Activated B cell treated with CpG ODN at 0.5 μM for 24 hours (primary cell): Measurements from ENCODE around the gene AP3B1. TPM values are rescaled to one million over a fixed set of nuclear protein-coding genes. Genes with fewer than 3 reads are reported as not detected.

Source experiments
- ATAC-seq: fragments of 200-7000 bp; cut with Tn5 transposase; one replicate; pipeline ENCODE4 v1.10.0; 2021; ENCODE audit warnings: low read depth, mild to moderate bottlenecking, moderate library complexity
- CTCF ChIA-PET: fragments of 350-600 bp; sonication (Branson Sonifier 250); formaldehyde crosslinking; loops from one replicate; lab custom pipeline; 2021; ENCODE audit warnings: antibody characterized with exemption; lab: Charles Lee
- POLR2A ChIA-PET: fragments of 350-600 bp; sonication (Branson Sonifier 250); formaldehyde crosslinking; loops from one replicate; lab custom pipeline; 2021; ENCODE audit warnings: antibody characterized with exemption; lab: Charles Lee
- DNase-seq: peaks from one replicate; pipeline ENCODE4 v3.0.0; 2022
- H3K27ac Mint-ChIP-seq: one replicate; pipeline ENCODE4 v1.8.0; 2020; ENCODE audit warnings: mixed read lengths
- H3K27me3 Mint-ChIP-seq: one replicate; pipeline ENCODE4 v1.8.0; 2021; ENCODE audit warnings: mixed read lengths
- H3K36me3 Mint-ChIP-seq: one replicate; pipeline ENCODE4 v1.8.0; 2021; ENCODE audit warnings: low read depth, mixed read lengths
- H3K4me1 Mint-ChIP-seq: one replicate; pipeline ENCODE4 v1.8.0; 2021; ENCODE audit warnings: mixed read lengths
- H3K4me3 Mint-ChIP-seq: one replicate; pipeline ENCODE4 v1.8.0; 2020; ENCODE audit warnings: mild to moderate bottlenecking, mixed read lengths
- H3K9me3 Mint-ChIP-seq: one replicate; pipeline ENCODE4 v1.8.0; 2020; ENCODE audit warnings: mixed read lengths
- intact Hi-C: fragments of 100-400 bp; cut with micrococcal nuclease; formaldehyde crosslinking; loops from one replicate; pipeline ENCODE4 v1.15.1; 2024
- total RNA-seq: library from RNA; stranded (reverse); gene quantifications from 2 replicates; pipeline ENCODE4 v1.2.3, GENCODE V29; 2022
- TF ChIP-seq, protein P1 (sequence below): fragments of 200-600 bp; IDR thresholded peaks from one replicate; pipeline ENCODE4 v1.8.0; 2022; ENCODE audit warnings: antibody characterized with exemption, mild to moderate bottlenecking

AP3B1 gene
- total RNA-seq, 1 donor from 2014 or later, result 52.9 TPM

DNA sequence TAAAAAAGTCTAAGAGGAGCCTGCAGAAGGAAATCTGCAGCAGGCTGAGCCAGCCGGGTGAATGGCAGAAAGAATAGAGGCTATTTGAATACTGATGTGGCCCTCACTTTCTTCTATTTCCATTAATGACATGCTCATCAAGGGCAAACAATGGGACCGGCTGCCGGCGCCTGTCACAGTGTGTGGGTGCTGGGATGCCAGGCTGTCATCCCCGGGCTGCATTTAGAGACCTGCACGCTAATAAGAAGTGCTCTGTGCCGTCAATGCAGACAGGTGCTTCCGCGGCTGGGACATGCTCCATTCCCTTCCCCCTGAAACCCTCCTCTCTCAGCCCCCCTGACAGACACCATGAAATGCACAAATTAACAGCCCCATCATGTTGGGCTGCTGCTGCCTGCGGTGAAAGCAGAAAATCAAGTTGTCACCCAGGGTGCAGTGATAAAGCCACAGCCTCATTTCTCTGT lies 300.6 kb downstream of the AP3B1 start:
- TF ChIP-seq, protein P1, sequence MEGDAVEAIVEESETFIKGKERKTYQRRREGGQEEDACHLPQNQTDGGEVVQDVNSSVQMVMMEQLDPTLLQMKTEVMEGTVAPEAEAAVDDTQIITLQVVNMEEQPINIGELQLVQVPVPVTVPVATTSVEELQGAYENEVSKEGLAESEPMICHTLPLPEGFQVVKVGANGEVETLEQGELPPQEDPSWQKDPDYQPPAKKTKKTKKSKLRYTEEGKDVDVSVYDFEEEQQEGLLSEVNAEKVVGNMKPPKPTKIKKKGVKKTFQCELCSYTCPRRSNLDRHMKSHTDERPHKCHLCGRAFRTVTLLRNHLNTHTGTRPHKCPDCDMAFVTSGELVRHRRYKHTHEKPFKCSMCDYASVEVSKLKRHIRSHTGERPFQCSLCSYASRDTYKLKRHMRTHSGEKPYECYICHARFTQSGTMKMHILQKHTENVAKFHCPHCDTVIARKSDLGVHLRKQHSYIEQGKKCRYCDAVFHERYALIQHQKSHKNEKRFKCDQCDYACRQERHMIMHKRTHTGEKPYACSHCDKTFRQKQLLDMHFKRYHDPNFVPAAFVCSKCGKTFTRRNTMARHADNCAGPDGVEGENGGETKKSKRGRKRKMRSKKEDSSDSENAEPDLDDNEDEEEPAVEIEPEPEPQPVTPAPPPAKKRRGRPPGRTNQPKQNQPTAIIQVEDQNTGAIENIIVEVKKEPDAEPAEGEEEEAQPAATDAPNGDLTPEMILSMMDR, result no peak
- POLR2A ChIA-PET, result no interaction called here
- Mint-ChIP-seq H3K9me3 (no peaks in the 10 kb centered on the region), H3K4me1 (no peaks in the 10 kb centered on the region), H3K4me3 (no peak overlapping the region), H3K36me3 (peaks cover 30% of the 10 kb centered on the region), H3K27ac (no peak overlapping the region), H3K27me3 (no peaks in the 10 kb centered on the region)
- intact Hi-C loops, result no loop called here
- ATAC-seq (no peak), DNase-seq (no peak)
- CTCF ChIA-PET, result interaction anchor here (0.7 kb wide), 1 partner anchor 322 kb away, joined by 3 read pairs; no protein-coding TSS in a partner anchor

DNA sequence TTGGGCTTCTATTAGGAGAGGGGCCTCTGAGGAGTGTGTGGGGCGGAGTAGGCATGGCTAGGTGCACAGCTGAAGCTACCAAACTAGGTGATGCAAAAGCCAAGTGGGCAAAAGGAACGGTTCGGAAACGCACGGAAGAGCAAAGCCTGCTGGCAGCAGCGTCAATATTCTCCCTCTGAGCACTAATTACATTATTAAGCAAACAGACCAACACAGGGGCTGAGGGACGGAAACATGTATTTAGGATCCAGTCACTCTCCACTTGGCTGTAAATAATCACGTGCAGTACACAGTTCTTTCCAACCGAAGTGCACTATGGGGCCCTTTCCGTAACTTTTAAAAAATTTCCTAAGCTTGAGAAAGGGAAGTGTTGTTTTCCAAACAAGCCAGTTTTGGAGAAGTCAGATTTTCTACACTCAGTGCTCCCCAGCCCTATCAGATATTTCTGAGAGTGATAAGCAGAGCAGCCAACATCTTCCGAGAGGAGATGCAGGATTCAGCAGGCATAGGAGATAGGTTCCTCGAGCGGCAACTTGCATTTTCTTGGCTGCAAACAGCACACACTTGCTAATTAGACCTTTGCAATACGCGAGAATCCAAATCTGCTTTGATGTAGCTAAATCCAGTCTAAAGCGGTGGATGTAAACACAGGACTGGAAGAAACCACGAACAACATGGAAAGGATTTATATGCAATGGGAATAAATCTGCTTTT lies 301.2 kb downstream of the AP3B1 start:
- Mint-ChIP-seq H3K27ac (no peak overlapping the region), H3K36me3 (peaks cover 26% of the 10 kb centered on the region), H3K4me3 (no peak overlapping the region), H3K4me1 (no peaks in the 10 kb centered on the region), H3K9me3 (no peaks in the 10 kb centered on the region), H3K27me3 (no peaks in the 10 kb centered on the region)
- ChIA-PET POLR2A (no interaction called here), CTCF (no interaction called here)
- ATAC-seq (no peak), DNase-seq (no peak)
- intact Hi-C loops, result no loop called here
- TF ChIP-seq, protein P1, result no peak

DNA sequence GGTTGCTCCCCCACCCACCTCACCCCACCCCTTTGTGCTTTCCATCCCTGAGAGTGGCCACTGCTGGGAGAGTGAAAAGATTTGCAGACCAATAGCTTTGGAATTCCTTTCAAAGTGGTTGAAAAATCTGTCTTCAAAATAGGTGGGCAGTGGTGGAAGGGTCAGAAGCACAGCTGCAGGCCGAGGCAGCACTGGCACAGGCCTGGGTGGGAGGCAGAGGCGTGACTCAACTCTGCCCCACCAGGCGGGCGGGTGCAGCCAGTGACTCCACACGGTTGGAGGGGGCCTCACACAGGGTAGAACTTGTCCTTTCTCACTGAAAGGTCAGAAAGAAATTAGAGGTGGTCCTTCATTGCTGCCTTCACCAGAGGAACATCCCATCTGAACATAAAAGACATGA lies 303.4 kb downstream of the AP3B1 start:
- no peak for ATAC-seq
- DNase-seq, result no peak
- Mint-ChIP-seq H3K4me1 (no peaks in the 10 kb centered on the region), H3K27me3 (no peaks in the 10 kb centered on the region), H3K27ac (no peak overlapping the region), H3K4me3 (no peak overlapping the region), H3K36me3 (peaks cover 19% of the 10 kb centered on the region), H3K9me3 (no peaks in the 10 kb centered on the region)
- ChIA-PET CTCF (no interaction called here), POLR2A (no interaction called here)
- intact Hi-C loops, result no loop called here
- TF ChIP-seq, protein P1, result no peak

DNA sequence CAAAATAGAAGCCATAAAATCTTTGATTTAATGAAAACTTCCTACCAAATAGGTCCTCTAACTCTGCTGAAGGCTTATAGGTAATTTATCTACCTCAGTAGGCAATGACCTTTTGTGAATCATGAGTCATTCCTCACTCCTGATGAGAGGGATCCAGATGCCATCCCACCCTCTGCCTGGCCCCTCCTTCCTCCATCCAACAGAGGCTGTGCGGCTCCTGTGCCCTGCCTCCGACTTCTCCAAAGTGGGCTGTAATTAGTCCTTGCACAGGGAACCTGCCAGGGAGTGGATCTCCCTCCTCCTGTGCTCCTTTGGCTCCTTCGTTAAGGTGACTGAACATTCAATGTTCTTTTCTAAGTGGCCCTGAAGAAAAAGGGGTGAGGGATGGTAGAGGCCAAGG lies 304.5 kb downstream of the AP3B1 start:
- ChIA-PET CTCF (no interaction called here), POLR2A (no interaction called here)
- DNase-seq (no peak), ATAC-seq (no peak)
- no peak overlapping the region for H3K27ac Mint-ChIP-seq
- no peak overlapping the region for H3K4me3 Mint-ChIP-seq
- TF ChIP-seq, protein P1, result no peak
- intact Hi-C loops, result no loop called here
- H3K36me3 Mint-ChIP-seq, result peaks cover 14% of the 10 kb centered on the region
- no peaks in the 10 kb centered on the region for H3K9me3 Mint-ChIP-seq
- H3K4me1 Mint-ChIP-seq, result no peaks in the 10 kb centered on the region
- no peaks in the 10 kb centered on the region for H3K27me3 Mint-ChIP-seq

DNA sequence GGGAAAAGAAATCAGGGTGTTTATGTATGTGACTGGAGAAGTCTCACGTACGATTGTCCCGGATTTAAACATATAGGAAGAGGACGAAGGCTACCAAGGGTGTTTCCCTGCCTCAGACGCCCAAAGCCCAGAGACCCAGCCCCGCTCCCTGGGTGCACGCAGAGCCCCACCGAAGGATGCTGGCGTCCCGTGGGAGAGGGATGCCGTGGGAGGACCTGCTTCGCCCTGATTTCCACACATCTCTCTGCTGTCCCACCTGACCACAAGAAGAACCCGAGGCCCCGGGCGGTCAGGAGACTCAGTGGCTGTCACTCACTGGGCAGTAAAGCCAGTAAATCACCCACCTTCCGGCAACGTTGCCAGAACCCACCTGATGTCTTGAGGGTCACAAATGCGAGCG lies 306.5 kb downstream of the AP3B1 start:
- H3K36me3 Mint-ChIP-seq, result peaks cover 3% of the 10 kb centered on the region
- TF ChIP-seq, protein P1, result no peak

More for the DNA sequence above, 306.5 kb downstream of the AP3B1 start:
- Mint-ChIP-seq H3K4me1 (no peaks in the 10 kb centered on the region), H3K9me3 (no peaks in the 10 kb centered on the region), H3K27ac (no peak overlapping the region), H3K4me3 (no peak overlapping the region), H3K27me3 (no peaks in the 10 kb centered on the region)
- ATAC-seq, result no peak
- POLR2A ChIA-PET, result no interaction called here
- intact Hi-C loops, result no loop called here
- CTCF ChIA-PET, result no interaction called here
- no peak for DNase-seq
